Measurements from ENCODE around the gene CDC34. TPM values are rescaled to one million over a fixed set of nuclear protein-coding genes. Genes with fewer than 3 reads are reported as not detected.

CDC34 gene
- total and polyA plus RNA-seq, 9 donors: 74.9 to 86.6 (median 80.2) TPM

DNA sequence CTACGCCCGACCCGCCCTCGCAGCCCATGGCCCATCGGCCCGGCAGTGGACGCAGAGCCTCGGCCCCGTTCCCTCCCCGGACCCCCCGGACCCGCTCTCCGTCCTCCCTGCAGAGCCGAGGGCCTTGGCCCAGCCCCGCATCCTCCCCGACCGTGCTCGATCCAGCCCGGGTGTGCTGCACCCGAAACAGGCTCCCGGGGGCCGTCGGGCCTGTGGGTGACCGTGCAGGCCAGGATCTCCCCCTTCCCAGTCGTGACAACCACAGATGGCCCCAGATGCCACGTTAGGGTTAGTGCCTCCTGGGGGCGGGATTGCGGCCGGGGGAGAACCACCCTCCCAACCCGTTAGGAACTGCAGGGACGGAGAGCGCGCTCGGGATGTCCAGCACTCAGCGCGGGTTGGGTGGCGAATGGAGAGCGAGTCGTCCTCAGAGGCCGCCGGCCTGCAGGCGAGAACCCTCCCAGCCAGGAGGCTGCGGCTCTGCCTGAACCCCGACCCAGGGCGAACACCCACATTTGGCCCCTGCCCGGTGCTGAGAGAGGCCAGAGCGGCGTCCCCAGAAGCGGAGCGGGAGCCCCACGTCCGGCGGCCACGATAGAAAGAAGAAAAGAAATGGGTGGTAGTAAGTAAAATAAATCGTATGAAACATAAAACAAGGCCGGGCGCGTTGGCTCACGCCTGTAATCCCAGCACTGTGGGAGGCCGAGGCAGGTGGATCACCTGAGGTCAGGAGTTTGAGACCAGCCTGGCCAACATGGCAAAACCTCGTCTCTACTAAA, 42.0 kb upstream of the CDC34 start:
- 8% methylated on average over 44 of the region's 61 CpGs for WGBS (ENCODE audit: insufficient coverage)
- Histone ChIP-seq H3K27ac (ENCODE audit: low read length) (peak overlapping the region; percentile 82), H3K9me3 (replicated peaks; ENCODE audit: control insufficient read depth, low read depth, low read length) (no peaks in the 10 kb centered on the region), H3K4me3 (ENCODE audit: low read length) (peak overlapping the region; percentile 65), H3K27me3 (ENCODE audit: control insufficient read depth, insufficient read depth, low read length) (peaks cover 15% of the 10 kb centered on the region), H3K36me3 (ENCODE audit: control insufficient read depth, insufficient read depth, low read length) (no peaks in the 10 kb centered on the region), H3K4me1 (ENCODE audit: control insufficient read depth, insufficient read depth, low read length) (peaks cover 30% of the 10 kb centered on the region)
- DNase-seq: peak; percentile 70

- 60% methylated on average over 25 of the region's 32 CpGs for WGBS (ENCODE audit: insufficient coverage)
- Histone ChIP-seq H3K36me3 (ENCODE audit: control insufficient read depth, insufficient read depth, low read length) (no peaks in the 10 kb centered on the region), H3K4me1 (ENCODE audit: control insufficient read depth, insufficient read depth, low read length) (peaks cover 33% of the 10 kb centered on the region), H3K4me3 (ENCODE audit: low read length) (no peak overlapping the region), H3K27me3 (ENCODE audit: control insufficient read depth, insufficient read depth, low read length) (peaks cover 11% of the 10 kb centered on the region), H3K9me3 (replicated peaks; ENCODE audit: control insufficient read depth, low read depth, low read length) (no peaks in the 10 kb centered on the region), H3K27ac (ENCODE audit: low read length) (peak overlapping the region; percentile 65)
- no peak for DNase-seq
Measured at GRCh38 chr19:491146-491741, 40.3 kb upstream of the CDC34 start.

DNA sequence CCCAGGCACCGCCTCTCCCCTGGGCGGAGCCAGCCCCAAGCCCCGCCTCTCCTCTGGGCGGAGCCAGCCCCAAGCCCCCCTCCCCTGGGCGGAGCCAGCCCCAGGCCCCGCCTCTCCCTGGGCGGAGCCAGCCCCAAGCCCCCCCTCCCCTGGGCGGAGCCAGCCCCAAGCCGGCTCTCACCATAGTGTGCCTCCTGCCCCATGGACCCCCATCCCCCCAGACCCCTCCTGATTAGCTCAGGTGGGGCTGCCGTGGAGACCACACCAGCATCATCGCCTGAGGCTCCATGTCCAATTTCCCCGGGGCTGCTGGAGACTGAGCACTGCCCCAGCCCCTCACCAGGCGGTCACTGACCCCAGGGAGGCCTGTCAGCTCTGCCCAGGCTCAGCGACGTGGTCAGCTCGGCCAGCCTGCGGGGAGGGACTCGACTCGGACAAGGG, 39.4 kb upstream of the CDC34 start:
- Histone ChIP-seq H3K27me3 (ENCODE audit: control insufficient read depth, insufficient read depth, low read length) (peaks cover 15% of the 10 kb centered on the region), H3K9me3 (replicated peaks; ENCODE audit: control insufficient read depth, low read depth, low read length) (no peaks in the 10 kb centered on the region), H3K36me3 (ENCODE audit: control insufficient read depth, insufficient read depth, low read length) (no peaks in the 10 kb centered on the region), H3K4me1 (ENCODE audit: control insufficient read depth, insufficient read depth, low read length) (peaks cover 34% of the 10 kb centered on the region), H3K4me3 (ENCODE audit: low read length) (no peak overlapping the region), H3K27ac (ENCODE audit: low read length) (peak overlapping the region; percentile 71)
- peak; percentile 32 for DNase-seq
- 40% methylated on average over 2 of the region's 19 CpGs for WGBS (ENCODE audit: insufficient coverage)

- peaks cover 37% of the 10 kb centered on the region for H3K4me1 ChIP-seq (ENCODE audit: control insufficient read depth, insufficient read depth, low read length)
- no peak overlapping the region for H3K4me3 ChIP-seq (ENCODE audit: low read length)
- DNase-seq: peak; percentile 22
Measured at GRCh38 chr19:493391-494170, 38.0 kb upstream of the CDC34 start.

GRCh38 chr19:494171-495080, 37.1 kb upstream of the CDC34 start:
- DNase-seq: peak; percentile 41
- Histone ChIP-seq H3K9me3 (replicated peaks; ENCODE audit: control insufficient read depth, low read depth, low read length) (no peaks in the 10 kb centered on the region), H3K4me3 (ENCODE audit: low read length) (no peak overlapping the region), H3K27ac (ENCODE audit: low read length) (peak overlapping the region; percentile 82), H3K4me1 (ENCODE audit: control insufficient read depth, insufficient read depth, low read length) (peaks cover 36% of the 10 kb centered on the region), H3K27me3 (ENCODE audit: control insufficient read depth, insufficient read depth, low read length) (peaks cover 35% of the 10 kb centered on the region), H3K36me3 (ENCODE audit: control insufficient read depth, insufficient read depth, low read length) (no peaks in the 10 kb centered on the region)
- 45% methylated on average over 13 of the region's 22 CpGs for WGBS (ENCODE audit: insufficient coverage)

More at GRCh38 chr19:493391-494170, 38.0 kb upstream of the CDC34 start:
- Histone ChIP-seq H3K27ac (ENCODE audit: low read length) (peak overlapping the region; percentile 82), H3K9me3 (replicated peaks; ENCODE audit: control insufficient read depth, low read depth, low read length) (no peaks in the 10 kb centered on the region), H3K27me3 (ENCODE audit: control insufficient read depth, insufficient read depth, low read length) (peaks cover 26% of the 10 kb centered on the region), H3K36me3 (ENCODE audit: control insufficient read depth, insufficient read depth, low read length) (no peaks in the 10 kb centered on the region)
- 60% methylated on average over 14 of the region's 23 CpGs for WGBS (ENCODE audit: insufficient coverage)

- Histone ChIP-seq H3K27me3 (ENCODE audit: control insufficient read depth, insufficient read depth, low read length) (peaks cover 41% of the 10 kb centered on the region), H3K36me3 (ENCODE audit: control insufficient read depth, insufficient read depth, low read length) (no peaks in the 10 kb centered on the region), H3K4me3 (ENCODE audit: low read length) (no peak overlapping the region), H3K4me1 (ENCODE audit: control insufficient read depth, insufficient read depth, low read length) (peaks cover 32% of the 10 kb centered on the region), H3K27ac (ENCODE audit: low read length) (peak overlapping the region; percentile 75), H3K9me3 (replicated peaks; ENCODE audit: control insufficient read depth, low read depth, low read length) (no peaks in the 10 kb centered on the region)
- 35% methylated on average over 5 of the region's 10 CpGs for WGBS (ENCODE audit: insufficient coverage)
- DNase-seq: peak; percentile 16
Measured at GRCh38 chr19:495081-495401, 36.5 kb upstream of the CDC34 start.

GRCh38 chr19:495402-496111, 36.0 kb upstream of the CDC34 start:
- peaks cover 32% of the 10 kb centered on the region for H3K4me1 ChIP-seq (ENCODE audit: control insufficient read depth, insufficient read depth, low read length)
- H3K9me3 ChIP-seq (replicated peaks; ENCODE audit: control insufficient read depth, low read depth, low read length): no peaks in the 10 kb centered on the region
- no peak overlapping the region for H3K4me3 ChIP-seq (ENCODE audit: low read length)
- DNase-seq: peak; percentile 77
- 11% methylated on average over 28 of the region's 32 CpGs for WGBS (ENCODE audit: insufficient coverage)
- H3K27ac ChIP-seq (ENCODE audit: low read length): peak overlapping the region; percentile 42
- H3K36me3 ChIP-seq (ENCODE audit: control insufficient read depth, insufficient read depth, low read length): no peaks in the 10 kb centered on the region
- peaks cover 45% of the 10 kb centered on the region for H3K27me3 ChIP-seq (ENCODE audit: control insufficient read depth, insufficient read depth, low read length)

- peaks cover 45% of the 10 kb centered on the region for H3K27me3 ChIP-seq (ENCODE audit: control insufficient read depth, insufficient read depth, low read length)
- peak within 1 kb of the TSS; percentile 42 for H3K27ac ChIP-seq (ENCODE audit: low read length)
- no peaks in the 10 kb centered on the region for H3K9me3 ChIP-seq (replicated peaks; ENCODE audit: control insufficient read depth, low read depth, low read length)
- DNase-seq: peak; percentile 14
- H3K4me1 ChIP-seq (ENCODE audit: control insufficient read depth, insufficient read depth, low read length): peaks cover 31% of the 10 kb centered on the region
- H3K4me3 ChIP-seq (ENCODE audit: low read length): no peak within 1 kb of the TSS
- H3K36me3 ChIP-seq (ENCODE audit: control insufficient read depth, insufficient read depth, low read length): no peaks in the 10 kb centered on the region
- WGBS (ENCODE audit: insufficient coverage): 8% methylated on average over 25 of the region's 33 CpGs
Measured at GRCh38 chr19:496112-496665, 35.4 kb upstream of the CDC34 start, which contains the start of gene MADCAM1. Gene MADCAM1 (plus strand): TSS chr19:496486. CDS start chr19:496500, 14 bp downstream.

DNA sequence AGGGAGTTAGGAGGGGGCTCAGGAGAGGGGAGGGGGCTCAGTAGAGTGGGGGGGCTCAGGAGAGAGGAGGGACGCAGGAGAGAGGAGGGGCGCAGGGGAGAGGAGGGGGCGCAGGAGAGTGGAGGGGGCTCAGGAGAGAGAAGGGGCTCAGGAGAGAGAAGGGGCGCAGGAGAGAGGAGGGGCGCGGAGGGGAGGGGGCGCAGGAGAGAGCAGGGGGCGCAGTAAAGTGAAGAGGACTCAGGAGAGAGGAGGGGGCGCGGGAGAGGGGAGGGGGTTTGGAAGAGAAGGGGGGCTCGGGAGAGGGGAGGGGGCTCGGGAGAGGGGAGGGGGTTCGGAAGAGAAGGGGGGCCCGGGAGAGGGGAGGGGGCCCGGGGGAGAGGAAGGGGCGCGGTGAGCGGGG, 34.6 kb upstream of the CDC34 start:
- 3% methylated on average over 7 of the region's 18 CpGs for WGBS (ENCODE audit: insufficient coverage)
- Histone ChIP-seq H3K27me3 (ENCODE audit: control insufficient read depth, insufficient read depth, low read length) (peaks cover 45% of the 10 kb centered on the region), H3K9me3 (replicated peaks; ENCODE audit: control insufficient read depth, low read depth, low read length) (no peaks in the 10 kb centered on the region), H3K4me1 (ENCODE audit: control insufficient read depth, insufficient read depth, low read length) (peaks cover 29% of the 10 kb centered on the region), H3K36me3 (ENCODE audit: control insufficient read depth, insufficient read depth, low read length) (no peaks in the 10 kb centered on the region), H3K27ac (ENCODE audit: low read length) (no peak overlapping the region), H3K4me3 (ENCODE audit: low read length) (no peak overlapping the region)
- no peak for DNase-seq
